ENCODE data around the gene AUP1.

The AUP1 gene

GRCh38 chr2:74560591-74560990 lies 31.1 kb upstream of the AUP1 start:
- Histone ChIP-seq H3K9me3 (ENCODE audit: low read depth, low read length) (no peaks in the 10 kb centered on the region), H3K4me3 (no peak overlapping the region), H3K36me3 (ENCODE audit: insufficient read depth, low read length) (no peaks in the 10 kb centered on the region), H3K27ac (no peak overlapping the region), H3K9ac (ENCODE audit: insufficient read length) (no peak overlapping the region)
- TF ChIP-seq FOXP2 (optimal IDR thresholded peaks at IDR 0.05; ENCODE audit: control extremely low read depth, extremely low read length, insufficient read depth) (no peak), EZH2 (IDR thresholded peaks at IDR 0.05) (no peak), POLR2AphosphoS5 (IDR thresholded peaks at IDR 0.05; ENCODE audit: borderline replicate concordance, low read depth, low read length) (no peak)
- DNase-seq (ENCODE audit: low read depth, low spot score), result no peak

DNA sequence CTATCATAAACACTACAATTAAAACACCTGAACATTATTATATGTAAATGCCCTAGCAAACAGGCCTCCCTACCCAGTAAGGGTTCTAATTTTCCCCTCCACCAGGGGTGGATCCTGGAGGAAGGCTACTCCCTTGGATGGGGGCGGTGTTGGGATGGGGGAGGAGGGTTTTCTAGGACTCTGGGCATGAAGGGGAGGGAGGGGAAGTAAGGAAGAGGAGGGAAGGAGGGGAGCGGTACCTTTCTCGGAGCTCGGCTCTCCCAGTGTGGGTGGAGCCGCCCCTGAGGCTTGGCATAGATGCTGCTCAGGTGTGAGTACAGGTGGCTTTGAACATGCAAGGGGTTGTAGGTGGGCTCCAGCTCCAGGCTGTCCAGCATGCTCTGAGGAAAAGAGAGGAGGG lies 30.4 kb upstream of the AUP1 start:
- H3K36me3 ChIP-seq (ENCODE audit: insufficient read depth, low read length), result no peaks in the 10 kb centered on the region
- no peaks in the 10 kb centered on the region for H3K9me3 ChIP-seq (ENCODE audit: low read depth, low read length)
- TF ChIP-seq POLR2AphosphoS5 (IDR thresholded peaks at IDR 0.05; ENCODE audit: borderline replicate concordance, low read depth, low read length) (no peak), FOXP2 (optimal IDR thresholded peaks at IDR 0.05; ENCODE audit: control extremely low read depth, extremely low read length, insufficient read depth) (no peak), EZH2 (IDR thresholded peaks at IDR 0.05) (no peak)
- H3K4me3 ChIP-seq, result no peak overlapping the region
- no peak overlapping the region for H3K9ac ChIP-seq (ENCODE audit: insufficient read length)
- no peak for DNase-seq (ENCODE audit: low read depth, low spot score)
- no peak overlapping the region for H3K27ac ChIP-seq

DNA sequence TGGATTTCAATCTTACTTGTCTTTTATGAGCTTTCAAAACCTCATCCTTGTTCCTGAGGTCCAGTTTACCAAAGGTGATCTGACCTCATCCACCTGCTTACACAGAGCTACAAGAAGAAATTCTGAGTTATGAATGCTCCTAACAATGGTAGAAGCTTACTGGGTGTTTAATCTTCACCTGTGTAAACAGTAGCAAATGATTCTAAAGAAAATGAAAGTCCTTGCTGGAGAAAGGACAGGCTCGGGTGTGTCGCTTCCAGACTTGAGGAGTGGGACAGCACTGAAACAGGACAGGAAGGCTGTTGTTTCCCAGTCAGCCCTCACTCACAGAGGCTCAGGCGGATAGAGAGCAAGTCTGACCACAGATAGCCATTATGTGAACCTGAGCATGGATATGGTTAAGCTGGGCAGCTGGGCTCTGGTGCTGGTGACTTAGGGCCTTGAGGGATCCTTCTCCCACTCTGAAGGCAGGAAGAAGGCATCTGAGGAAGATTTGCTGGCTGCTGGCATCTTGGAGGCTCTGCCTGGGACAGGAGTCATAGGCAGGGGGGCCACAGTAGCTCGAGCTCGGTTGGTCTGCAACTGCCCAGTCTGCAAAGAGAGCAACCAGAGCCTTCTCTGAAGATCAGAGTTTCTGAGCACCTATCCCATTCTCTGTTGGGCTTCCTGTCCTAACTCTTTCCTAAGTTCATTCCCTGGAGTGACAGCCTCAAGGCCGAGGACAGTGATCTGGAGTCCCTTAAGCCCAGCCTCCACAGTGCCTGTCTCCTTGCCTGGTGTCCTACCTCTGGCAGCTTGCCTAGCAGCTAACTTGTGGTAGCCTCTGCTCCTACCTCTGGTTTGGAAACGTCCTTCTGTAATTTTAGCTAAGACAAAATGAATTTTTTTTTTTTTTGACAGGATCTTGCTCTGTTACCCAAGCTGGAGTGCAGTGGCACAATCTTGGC lies 29.1 kb upstream of the AUP1 start:
- H3K9ac ChIP-seq (ENCODE audit: insufficient read length), result no peak overlapping the region
- H3K4me3 ChIP-seq, result no peak overlapping the region
- H3K27ac ChIP-seq, result no peak overlapping the region
- no peaks in the 10 kb centered on the region for H3K9me3 ChIP-seq (ENCODE audit: low read depth, low read length)
- no peak for DNase-seq (ENCODE audit: low read depth, low spot score)
- H3K36me3 ChIP-seq (ENCODE audit: insufficient read depth, low read length), result no peaks in the 10 kb centered on the region
- TF ChIP-seq EZH2 (IDR thresholded peaks at IDR 0.05), result no peak
- no peak for TF ChIP-seq FOXP2 (optimal IDR thresholded peaks at IDR 0.05; ENCODE audit: control extremely low read depth, extremely low read length, insufficient read depth)
- no peak for TF ChIP-seq POLR2AphosphoS5 (IDR thresholded peaks at IDR 0.05; ENCODE audit: borderline replicate concordance, low read depth, low read length)

GRCh38 chr2:74556831-74557370 lies 27.4 kb upstream of the AUP1 start:
- no peak overlapping the region for H3K27ac ChIP-seq
- no peak overlapping the region for H3K4me3 ChIP-seq
- no peaks in the 10 kb centered on the region for H3K36me3 ChIP-seq (ENCODE audit: insufficient read depth, low read length)
- no peak for DNase-seq (ENCODE audit: low read depth, low spot score)
- TF ChIP-seq FOXP2 (optimal IDR thresholded peaks at IDR 0.05; ENCODE audit: control extremely low read depth, extremely low read length, insufficient read depth) (no peak), EZH2 (IDR thresholded peaks at IDR 0.05) (no peak), POLR2AphosphoS5 (IDR thresholded peaks at IDR 0.05; ENCODE audit: borderline replicate concordance, low read depth, low read length) (no peak)
- no peaks in the 10 kb centered on the region for H3K9me3 ChIP-seq (ENCODE audit: low read depth, low read length)
- H3K9ac ChIP-seq (ENCODE audit: insufficient read length), result no peak overlapping the region

DNA sequence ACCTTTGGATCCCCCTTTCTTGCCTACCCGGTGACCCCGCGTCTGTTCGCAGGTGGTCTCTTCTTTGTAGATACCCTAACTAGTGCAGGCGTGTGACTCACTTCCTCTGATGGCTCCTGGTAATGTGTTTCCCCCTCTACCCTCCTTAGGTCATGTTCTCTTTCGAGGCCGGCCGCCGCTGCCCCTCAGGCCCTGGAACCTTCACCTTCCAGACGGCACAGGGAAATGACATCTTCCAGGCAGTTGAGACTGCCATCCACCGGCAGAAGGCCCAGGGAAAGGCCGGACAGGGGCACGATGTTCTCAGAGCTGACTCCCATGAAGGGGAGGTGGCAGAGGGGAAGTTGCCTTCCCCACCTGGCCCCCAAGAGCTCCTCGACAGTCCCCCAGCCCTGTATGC lies 26.7 kb upstream of the AUP1 start:
- H3K4me3 ChIP-seq, result no peak overlapping the region
- H3K9ac ChIP-seq (ENCODE audit: insufficient read length), result no peak overlapping the region
- H3K36me3 ChIP-seq (ENCODE audit: insufficient read depth, low read length), result no peaks in the 10 kb centered on the region
- no peaks in the 10 kb centered on the region for H3K9me3 ChIP-seq (ENCODE audit: low read depth, low read length)
- no peak for DNase-seq (ENCODE audit: low read depth, low spot score)
- H3K27ac ChIP-seq, result no peak overlapping the region
- TF ChIP-seq EZH2 (IDR thresholded peaks at IDR 0.05) (no peak), POLR2AphosphoS5 (IDR thresholded peaks at IDR 0.05; ENCODE audit: borderline replicate concordance, low read depth, low read length) (no peak), FOXP2 (optimal IDR thresholded peaks at IDR 0.05; ENCODE audit: control extremely low read depth, extremely low read length, insufficient read depth) (no peak)

DNA sequence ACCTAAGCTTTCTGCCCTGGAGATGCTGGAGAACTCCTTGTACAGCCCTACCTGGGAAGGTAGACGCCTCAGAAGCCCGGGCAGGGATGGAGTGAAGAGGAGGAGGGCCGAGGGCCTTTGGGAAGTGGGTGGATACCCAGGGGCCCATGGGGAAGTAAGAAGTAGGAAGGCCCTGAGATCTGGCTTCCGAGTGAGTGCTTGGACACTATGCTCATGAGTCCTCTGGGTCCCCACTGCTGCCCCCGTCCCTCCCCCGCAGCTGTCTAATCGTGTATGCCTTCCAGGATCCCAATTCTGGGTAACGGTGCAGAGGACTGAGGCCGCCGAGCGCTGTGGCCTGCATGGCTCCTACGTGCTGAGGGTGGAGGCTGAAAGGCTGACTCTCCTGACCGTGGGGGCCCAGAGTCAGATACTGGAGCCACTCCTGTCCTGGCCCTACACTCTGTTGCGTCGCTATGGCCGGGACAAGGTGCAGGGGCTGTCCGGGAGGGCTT lies 26.2 kb upstream of the AUP1 start:
- H3K4me3 ChIP-seq, result no peak overlapping the region
- H3K36me3 ChIP-seq (ENCODE audit: insufficient read depth, low read length), result no peaks in the 10 kb centered on the region
- no peak overlapping the region for H3K27ac ChIP-seq
- no peak for DNase-seq (ENCODE audit: low read depth, low spot score)
- TF ChIP-seq EZH2 (IDR thresholded peaks at IDR 0.05) (no peak), FOXP2 (optimal IDR thresholded peaks at IDR 0.05; ENCODE audit: control extremely low read depth, extremely low read length, insufficient read depth) (no peak), POLR2AphosphoS5 (IDR thresholded peaks at IDR 0.05; ENCODE audit: borderline replicate concordance, low read depth, low read length) (no peak)
- H3K9me3 ChIP-seq (ENCODE audit: low read depth, low read length), result no peaks in the 10 kb centered on the region
- H3K9ac ChIP-seq (ENCODE audit: insufficient read length), result no peak overlapping the region

- Histone ChIP-seq H3K27ac (no peak overlapping the region), H3K9ac (ENCODE audit: insufficient read length) (no peak overlapping the region), H3K9me3 (ENCODE audit: low read depth, low read length) (no peaks in the 10 kb centered on the region), H3K36me3 (ENCODE audit: insufficient read depth, low read length) (no peaks in the 10 kb centered on the region), H3K4me3 (peak overlapping the region; percentile 76)
- no peak for DNase-seq (ENCODE audit: low read depth, low spot score)
- TF ChIP-seq FOXP2 (optimal IDR thresholded peaks at IDR 0.05; ENCODE audit: control extremely low read depth, extremely low read length, insufficient read depth) (no peak), POLR2AphosphoS5 (IDR thresholded peaks at IDR 0.05; ENCODE audit: borderline replicate concordance, low read depth, low read length) (no peak; the same call in 1 of the 2 replicates), EZH2 (IDR thresholded peaks at IDR 0.05) (no peak)
Measured at GRCh38 chr2:74554820-74555531, 25.5 kb upstream of the AUP1 start.
